GM19328 (cell line): ENCODE data around the gene ARSB.

ENCODE experiments used
- ATAC-seq: cut with Tn5 transposase; IDR thresholded peaks from one replicate; pipeline ENCODE4 v1.9.1; 2021; ENCODE audit warnings: mild to moderate bottlenecking, moderate library complexity; ENCODE audit not compliant: unreplicated experiment

ARSB gene

GRCh38 chr5:78845470-78845869 lies 139.6 kb downstream of the ARSB start:
- no peak for ATAC-seq

- no peak for ATAC-seq
Measured at GRCh38 chr5:78843436-78843835, 141.7 kb downstream of the ARSB start.

GRCh38 chr5:78841767-78842166 lies 143.3 kb downstream of the ARSB start:
- no peak for ATAC-seq

- ATAC-seq: no peak
Measured at GRCh38 chr5:78838753-78839152, 146.4 kb downstream of the ARSB start.

GRCh38 chr5:78837836-78838235 lies 147.3 kb downstream of the ARSB start:
- no peak for ATAC-seq

GRCh38 chr5:78835176-78835575 lies 149.9 kb downstream of the ARSB start:
- no peak for ATAC-seq

GRCh38 chr5:78833284-78833683 lies 151.8 kb downstream of the ARSB start:
- no peak for ATAC-seq

GRCh38 chr5:78830528-78831046 lies 154.5 kb downstream of the ARSB start:
- no peak for ATAC-seq

GRCh38 chr5:78829811-78830527 lies 155.1 kb downstream of the ARSB start:
- no peak for ATAC-seq

- ATAC-seq: no peak
Measured at GRCh38 chr5:78827725-78828124, 157.4 kb downstream of the ARSB start.

- no peak for ATAC-seq
Measured at GRCh38 chr5:78824831-78825281, 160.3 kb downstream of the ARSB start.

- no peak for ATAC-seq
Measured at GRCh38 chr5:78823196-78823595, 161.9 kb downstream of the ARSB start.

- no peak for ATAC-seq
Measured at GRCh38 chr5:78821536-78822021, 163.5 kb downstream of the ARSB start.

GRCh38 chr5:78819707-78820106 lies 165.4 kb downstream of the ARSB start:
- ATAC-seq: no peak

- no peak for ATAC-seq
Measured at GRCh38 chr5:78819166-78819565, 165.9 kb downstream of the ARSB start.

GRCh38 chr5:78816143-78816765 lies 168.9 kb downstream of the ARSB start:
- no peak for ATAC-seq

GRCh38 chr5:78813906-78814530 lies 171.1 kb downstream of the ARSB start:
- ATAC-seq: no peak

- ATAC-seq: no peak
Measured at GRCh38 chr5:78813286-78813685, 171.8 kb downstream of the ARSB start.

- no peak for ATAC-seq
Measured at GRCh38 chr5:78811866-78812265, 173.2 kb downstream of the ARSB start.

- ATAC-seq: no peak
Measured at GRCh38 chr5:78811121-78811817, 173.8 kb downstream of the ARSB start.
